ENCODE data around the gene MTMR11. TPM values are rescaled to one million over a fixed set of nuclear protein-coding genes. Genes with fewer than 3 reads are reported as not detected.
"Not testable (repeated sequence)": the region's sequence is repeated elsewhere in the genome, so short reads cannot be mapped to it uniquely, and the experiment has no call there.

Gene MTMR11
- total and polyA plus RNA-seq, 4 donors: 6.9 to 11.2 (median 8.9) TPM

DNA sequence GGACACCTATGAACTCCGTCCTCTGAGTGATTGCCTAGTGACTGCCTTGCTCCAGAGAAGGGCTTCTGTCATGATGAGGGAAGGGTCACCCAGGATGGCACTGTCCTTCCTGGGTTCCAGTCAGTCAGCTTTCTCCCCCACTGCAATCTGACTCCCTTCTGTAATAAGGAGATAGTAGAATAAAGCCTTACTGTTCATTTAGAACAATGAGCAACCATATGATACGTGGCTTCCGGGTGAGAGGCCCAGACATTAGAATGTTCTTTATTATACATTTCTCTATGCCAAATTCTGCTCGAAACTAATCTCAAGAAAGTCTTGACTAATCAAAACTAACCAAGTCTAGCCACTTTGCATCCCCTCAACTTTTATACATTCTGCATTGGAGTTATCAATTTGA lies 8.5 kb upstream of the MTMR11 start:
- H3K36me3 ChIP-seq (ENCODE audit: control insufficient read depth in 4 of 4, insufficient read depth in 4 of 4, low read length in 4 of 4): peaks cover 19 to 30% (median 21%) of the 10 kb centered on the region in 4 donors
- H3K27ac ChIP-seq (ENCODE audit: low read depth in 1 of 2, low read length in 1 of 2): no peak overlapping the region
- H3K4me3 ChIP-seq: no peak overlapping the region
- peaks cover 0 to 5% (median 5%) of the 10 kb centered on the region in 5 donors for H3K4me1 ChIP-seq (ENCODE audit: control insufficient read depth in 5 of 5, insufficient read depth in 5 of 5, low read length in 5 of 5)
- no peaks in the 10 kb centered on the region for H3K9me3 ChIP-seq (ENCODE audit: control insufficient read depth in 4 of 4, insufficient read depth in 3 of 4, low read length in 3 of 4)
- DNase-seq (no peak), ATAC-seq (ENCODE audit: insufficient read depth, low FRiP score) (no peak)
- no peaks in the 10 kb centered on the region for H3K27me3 ChIP-seq (ENCODE audit: control insufficient read depth in 3 of 3, insufficient read depth in 3 of 3, low read length in 2 of 3)
- TF ChIP-seq, protein P1, sequence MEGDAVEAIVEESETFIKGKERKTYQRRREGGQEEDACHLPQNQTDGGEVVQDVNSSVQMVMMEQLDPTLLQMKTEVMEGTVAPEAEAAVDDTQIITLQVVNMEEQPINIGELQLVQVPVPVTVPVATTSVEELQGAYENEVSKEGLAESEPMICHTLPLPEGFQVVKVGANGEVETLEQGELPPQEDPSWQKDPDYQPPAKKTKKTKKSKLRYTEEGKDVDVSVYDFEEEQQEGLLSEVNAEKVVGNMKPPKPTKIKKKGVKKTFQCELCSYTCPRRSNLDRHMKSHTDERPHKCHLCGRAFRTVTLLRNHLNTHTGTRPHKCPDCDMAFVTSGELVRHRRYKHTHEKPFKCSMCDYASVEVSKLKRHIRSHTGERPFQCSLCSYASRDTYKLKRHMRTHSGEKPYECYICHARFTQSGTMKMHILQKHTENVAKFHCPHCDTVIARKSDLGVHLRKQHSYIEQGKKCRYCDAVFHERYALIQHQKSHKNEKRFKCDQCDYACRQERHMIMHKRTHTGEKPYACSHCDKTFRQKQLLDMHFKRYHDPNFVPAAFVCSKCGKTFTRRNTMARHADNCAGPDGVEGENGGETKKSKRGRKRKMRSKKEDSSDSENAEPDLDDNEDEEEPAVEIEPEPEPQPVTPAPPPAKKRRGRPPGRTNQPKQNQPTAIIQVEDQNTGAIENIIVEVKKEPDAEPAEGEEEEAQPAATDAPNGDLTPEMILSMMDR (IDR thresholded peaks at IDR 0.05; ENCODE audit: control extremely low read depth, extremely low read depth): no peak
- 97% methylated on average over 4 of the region's 4 CpGs for WGBS, 2 donors
- no peak overlapping the region for H3K9ac ChIP-seq (ENCODE audit: insufficient read depth in 1 of 2, low read length in 2 of 2)

DNA sequence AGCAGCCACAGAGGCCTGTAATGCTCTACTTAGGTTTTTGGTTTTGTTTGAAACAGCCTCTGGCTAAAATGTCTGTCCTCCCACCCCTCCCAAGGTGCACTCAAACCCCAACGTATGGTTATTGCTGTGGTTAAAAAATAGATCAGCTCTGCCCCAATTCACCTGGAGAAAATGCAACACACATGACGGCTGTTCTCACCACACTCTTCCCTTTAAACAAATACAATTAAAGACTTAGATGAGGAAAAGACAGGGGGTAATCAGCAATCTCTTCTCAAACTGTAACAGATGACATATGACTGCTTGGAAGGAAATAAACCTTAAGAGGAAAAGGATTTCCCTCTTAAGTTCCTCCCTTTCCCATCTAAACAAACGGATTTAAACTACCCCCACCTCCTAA lies 6.2 kb upstream of the MTMR11 start:
- DNase-seq (no peak), ATAC-seq (ENCODE audit: insufficient read depth, low FRiP score) (no peak)
- 39 to 40% methylated on average over 3 of the region's 3 CpGs for WGBS, 2 donors
- H3K4me1 ChIP-seq (ENCODE audit: control insufficient read depth in 5 of 5, insufficient read depth in 5 of 5, low read length in 5 of 5): peaks cover 0 to 10% (median 5%) of the 10 kb centered on the region in 5 donors
- H3K4me3 ChIP-seq: no peak overlapping the region
- H3K9ac ChIP-seq (ENCODE audit: insufficient read depth in 1 of 2, low read length in 2 of 2): no peak overlapping the region
- TF ChIP-seq, protein P1 (IDR thresholded peaks at IDR 0.05; ENCODE audit: control extremely low read depth, extremely low read depth): no peak
- peak overlapping the region in 1 of 2 donors; percentile 6 for H3K27ac ChIP-seq (ENCODE audit: low read depth in 1 of 2, low read length in 1 of 2)
- H3K9me3 ChIP-seq (ENCODE audit: control insufficient read depth in 4 of 4, insufficient read depth in 3 of 4, low read length in 3 of 4): no peaks in the 10 kb centered on the region
- peaks cover 7 to 21% (median 14%) of the 10 kb centered on the region in 4 donors for H3K36me3 ChIP-seq (ENCODE audit: control insufficient read depth in 4 of 4, insufficient read depth in 4 of 4, low read length in 4 of 4)
- H3K27me3 ChIP-seq (ENCODE audit: control insufficient read depth in 3 of 3, insufficient read depth in 3 of 3, low read length in 2 of 3): no peaks in the 10 kb centered on the region

DNA sequence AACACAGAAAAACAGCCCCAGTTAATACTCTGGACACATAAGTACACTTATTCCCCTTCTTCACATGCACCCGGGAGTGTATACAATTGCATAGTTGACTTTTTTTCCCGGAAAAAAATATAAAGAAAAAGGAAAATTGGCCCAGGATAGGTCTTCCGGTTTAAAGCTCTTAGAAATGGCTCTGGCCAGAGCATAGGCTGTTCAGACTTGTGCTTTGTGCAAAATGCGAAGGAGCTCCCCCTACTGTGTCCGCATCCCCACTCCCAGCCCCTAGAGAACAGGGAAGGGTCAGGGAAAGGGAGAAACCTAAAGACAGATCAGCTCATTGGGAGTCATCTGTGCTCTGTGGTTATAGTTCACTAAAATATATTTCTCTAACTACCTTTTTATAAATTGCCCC lies 5.5 kb upstream of the MTMR11 start:
- H3K4me3 ChIP-seq: no peak overlapping the region
- TF ChIP-seq, protein P1 (IDR thresholded peaks at IDR 0.05; ENCODE audit: control extremely low read depth, extremely low read depth): no peak
- ATAC-seq (ENCODE audit: insufficient read depth, low FRiP score) (no peak), DNase-seq (peak; percentile 62 to 85 (median 80))
- H3K36me3 ChIP-seq (ENCODE audit: control insufficient read depth in 4 of 4, insufficient read depth in 4 of 4, low read length in 4 of 4): peaks cover 7 to 16% (median 14%) of the 10 kb centered on the region in 4 donors
- H3K9me3 ChIP-seq (ENCODE audit: control insufficient read depth in 4 of 4, insufficient read depth in 3 of 4, low read length in 3 of 4): no peaks in the 10 kb centered on the region
- no peak overlapping the region for H3K27ac ChIP-seq (ENCODE audit: low read depth in 1 of 2, low read length in 1 of 2)
- H3K4me1 ChIP-seq (ENCODE audit: control insufficient read depth in 5 of 5, insufficient read depth in 5 of 5, low read length in 5 of 5): peaks cover 5 to 16% (median 11%) of the 10 kb centered on the region in 5 donors
- H3K27me3 ChIP-seq (ENCODE audit: control insufficient read depth in 3 of 3, insufficient read depth in 3 of 3, low read length in 2 of 3): no peaks in the 10 kb centered on the region
- H3K9ac ChIP-seq (ENCODE audit: insufficient read depth in 1 of 2, low read length in 2 of 2): no peak overlapping the region
- WGBS, 2 donors: 35 to 56% methylated on average over 5 of the region's 5 CpGs

DNA sequence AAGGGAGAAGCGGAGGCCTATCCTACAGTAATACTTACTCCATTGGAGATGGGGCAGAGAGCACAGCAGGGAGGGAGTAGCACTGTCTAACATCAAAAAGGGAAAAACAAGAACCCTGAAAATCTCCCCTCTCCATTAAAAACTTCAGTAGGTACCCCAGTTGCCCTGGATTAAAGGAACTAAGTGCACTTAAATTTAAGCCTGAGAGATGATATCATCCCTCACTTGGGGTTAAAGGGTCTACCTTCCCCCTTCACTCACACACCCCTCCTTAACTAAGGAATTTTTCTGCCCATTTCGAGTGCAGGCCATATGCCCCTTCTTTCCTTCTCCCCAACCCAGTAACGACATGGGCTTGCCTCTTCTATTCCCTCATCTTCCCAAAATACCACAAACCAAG lies 3.7 kb upstream of the MTMR11 start:
- 92 to 95% methylated on average over 3 of the region's 3 CpGs for WGBS, 2 donors
- Histone ChIP-seq H3K9ac (ENCODE audit: insufficient read depth in 1 of 2, low read length in 2 of 2) (no peak overlapping the region), H3K27ac (ENCODE audit: low read depth in 1 of 2, low read length in 1 of 2) (no peak overlapping the region), H3K4me3 (no peak overlapping the region), H3K36me3 (ENCODE audit: control insufficient read depth in 4 of 4, insufficient read depth in 4 of 4, low read length in 4 of 4) (peaks cover 6 to 13% (median 10%) of the 10 kb centered on the region in 4 donors), H3K9me3 (ENCODE audit: control insufficient read depth in 4 of 4, insufficient read depth in 3 of 4, low read length in 3 of 4) (no peaks in the 10 kb centered on the region), H3K4me1 (ENCODE audit: control insufficient read depth in 5 of 5, insufficient read depth in 5 of 5, low read length in 5 of 5) (peaks cover 5 to 26% (median 18%) of the 10 kb centered on the region in 5 donors), H3K27me3 (ENCODE audit: control insufficient read depth in 3 of 3, insufficient read depth in 3 of 3, low read length in 2 of 3) (no peaks in the 10 kb centered on the region)
- no peak for DNase-seq
- ATAC-seq (ENCODE audit: insufficient read depth, low FRiP score): no peak
- TF ChIP-seq, protein P1 (IDR thresholded peaks at IDR 0.05; ENCODE audit: control extremely low read depth, extremely low read depth): no peak

DNA sequence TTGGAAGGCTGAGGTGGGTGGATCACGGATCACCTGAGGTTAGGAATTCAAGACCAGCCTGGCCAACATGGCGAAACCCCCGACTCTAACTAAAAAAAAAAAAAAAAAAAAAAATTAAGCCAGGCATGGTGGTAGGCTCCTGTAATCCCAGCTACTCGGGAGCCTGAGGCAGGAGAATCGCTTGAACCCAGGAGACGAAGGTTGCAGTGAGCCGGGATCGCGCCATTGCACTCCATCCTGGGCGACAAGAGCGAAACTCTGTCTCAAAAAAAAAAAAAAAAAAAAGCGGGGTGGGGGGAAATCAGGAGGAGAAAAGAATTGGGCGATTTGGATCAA lies 2.0 kb upstream of the MTMR11 start:
- not testable (repeated sequence) for H3K36me3 ChIP-seq (ENCODE audit: control insufficient read depth in 4 of 4, insufficient read depth in 4 of 4, low read length in 4 of 4); H3K9me3 ChIP-seq (ENCODE audit: control insufficient read depth in 4 of 4, insufficient read depth in 3 of 4, low read length in 3 of 4); DNase-seq; ATAC-seq (ENCODE audit: insufficient read depth, low FRiP score); H3K27me3 ChIP-seq (ENCODE audit: control insufficient read depth in 3 of 3, insufficient read depth in 3 of 3, low read length in 2 of 3); H3K9ac ChIP-seq (ENCODE audit: insufficient read depth in 1 of 2, low read length in 2 of 2); H3K4me3 ChIP-seq
- Histone ChIP-seq H3K4me1 (ENCODE audit: control insufficient read depth in 5 of 5, insufficient read depth in 5 of 5, low read length in 5 of 5) (peaks cover 5 to 27% (median 18%) of the 10 kb centered on the region in 5 donors), H3K27ac (ENCODE audit: low read depth in 1 of 2, low read length in 1 of 2) (peak overlapping the region; percentile 67)
- WGBS, 2 donors: 66 to 86% methylated on average over 12 of the region's 13 CpGs
